WERI-Rb-1 (cell line): ENCODE measurements around the gene TGFB2.

Source experiments
- DNase-seq: peaks from one replicate; pipeline ENCODE4 v3.0.0-alpha.2; 2020
- H3K27ac ChIP-seq: fragments of 250-450 bp; sonication (Bioruptor Pico); 2 replicates; pipeline ENCODE4 v1.5.1; 2020; ENCODE audit warnings: mild to moderate bottlenecking, moderate library complexity
- H3K27me3 ChIP-seq: fragments of 250-450 bp; sonication (Bioruptor Pico); 2 replicates; pipeline ENCODE4 v1.5.1; 2021; ENCODE audit warnings: mild to moderate bottlenecking, low read depth, moderate library complexity; ENCODE audit not compliant: insufficient read depth, severe bottlenecking
- H3K36me3 ChIP-seq: fragments of 250-450 bp; sonication (Bioruptor Pico); 2 replicates; pipeline ENCODE4 v1.5.1; 2020; ENCODE audit warnings: mild to moderate bottlenecking, moderate library complexity
- H3K4me3 ChIP-seq: 2 replicates; pipeline ENCODE4 v1.5.1; 2011; ENCODE audit warnings: low read depth, mild to moderate bottlenecking, control low read depth, low read length
- H3K9me3 ChIP-seq: fragments of 250-450 bp; sonication (Bioruptor Pico); 2 replicates; pipeline ENCODE4 v1.5.1; 2021; ENCODE audit warnings: mild to moderate bottlenecking, moderate library complexity; ENCODE audit not compliant: severe bottlenecking
- TF ChIP-seq, protein P1 (sequence below): IDR thresholded peaks from 2 replicates; pipeline ENCODE4 v1.5.1; 2011; ENCODE audit warnings: low read depth, mild to moderate bottlenecking, control low read depth, inconsistent platforms, low read length

Gene TGFB2

DNA sequence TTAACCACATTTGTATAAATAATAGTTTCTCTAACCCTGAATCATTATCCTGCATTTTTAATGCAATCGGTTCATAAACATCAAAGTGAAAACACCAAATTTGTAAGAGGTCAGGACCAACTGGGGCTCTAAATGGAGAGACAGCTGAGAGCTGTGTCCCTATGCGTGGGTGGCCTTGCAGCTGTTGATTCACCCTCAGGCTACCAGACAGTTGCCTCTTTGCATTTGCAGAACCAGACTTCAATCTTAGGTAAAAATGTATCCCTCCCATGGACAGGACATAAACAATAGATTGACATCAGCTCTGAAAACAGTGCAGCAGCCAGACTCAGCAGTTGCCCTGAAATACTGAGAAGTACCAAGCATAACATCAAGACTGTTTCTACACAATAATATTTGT, 8.8 kb upstream of the TGFB2 start:
- TF ChIP-seq, protein P1, sequence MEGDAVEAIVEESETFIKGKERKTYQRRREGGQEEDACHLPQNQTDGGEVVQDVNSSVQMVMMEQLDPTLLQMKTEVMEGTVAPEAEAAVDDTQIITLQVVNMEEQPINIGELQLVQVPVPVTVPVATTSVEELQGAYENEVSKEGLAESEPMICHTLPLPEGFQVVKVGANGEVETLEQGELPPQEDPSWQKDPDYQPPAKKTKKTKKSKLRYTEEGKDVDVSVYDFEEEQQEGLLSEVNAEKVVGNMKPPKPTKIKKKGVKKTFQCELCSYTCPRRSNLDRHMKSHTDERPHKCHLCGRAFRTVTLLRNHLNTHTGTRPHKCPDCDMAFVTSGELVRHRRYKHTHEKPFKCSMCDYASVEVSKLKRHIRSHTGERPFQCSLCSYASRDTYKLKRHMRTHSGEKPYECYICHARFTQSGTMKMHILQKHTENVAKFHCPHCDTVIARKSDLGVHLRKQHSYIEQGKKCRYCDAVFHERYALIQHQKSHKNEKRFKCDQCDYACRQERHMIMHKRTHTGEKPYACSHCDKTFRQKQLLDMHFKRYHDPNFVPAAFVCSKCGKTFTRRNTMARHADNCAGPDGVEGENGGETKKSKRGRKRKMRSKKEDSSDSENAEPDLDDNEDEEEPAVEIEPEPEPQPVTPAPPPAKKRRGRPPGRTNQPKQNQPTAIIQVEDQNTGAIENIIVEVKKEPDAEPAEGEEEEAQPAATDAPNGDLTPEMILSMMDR: no peak
- Histone ChIP-seq H3K27me3 (no peaks in the 10 kb centered on the region), H3K9me3 (no peaks in the 10 kb centered on the region), H3K36me3 (no peaks in the 10 kb centered on the region; the same call in 1 of the 2 replicates), H3K4me3 (no peak overlapping the region), H3K27ac (no peak overlapping the region)
- no peak for DNase-seq

DNA sequence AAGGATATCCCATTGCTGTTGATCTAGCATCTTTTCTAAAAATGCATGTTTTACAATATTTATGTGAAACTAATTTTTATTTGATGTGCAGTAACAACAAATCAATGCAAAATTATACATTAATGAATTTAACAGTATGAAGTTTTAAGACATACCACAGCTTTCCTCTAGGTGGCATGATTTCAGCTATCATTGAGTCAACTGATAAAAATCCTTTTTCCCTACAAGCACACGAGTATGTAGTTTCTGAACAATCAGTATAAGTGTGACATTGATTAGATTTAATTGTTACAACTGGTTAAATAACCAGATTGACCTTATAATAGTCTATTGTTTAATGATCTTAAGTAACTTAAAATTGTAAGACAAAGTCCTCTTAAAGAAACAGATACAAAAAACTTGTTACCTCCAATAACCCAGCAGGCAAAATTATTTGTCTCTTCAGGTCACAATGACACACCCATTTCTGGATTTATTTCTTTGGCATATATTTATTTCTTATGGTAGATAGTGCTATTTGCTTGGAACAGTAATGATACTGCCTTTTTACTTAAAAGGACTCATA, 5.8 kb upstream of the TGFB2 start:
- Histone ChIP-seq H3K36me3 (no peaks in the 10 kb centered on the region), H3K27ac (no peak overlapping the region), H3K4me3 (no peak overlapping the region), H3K9me3 (no peaks in the 10 kb centered on the region), H3K27me3 (no peaks in the 10 kb centered on the region)
- DNase-seq: no peak
- TF ChIP-seq, protein P1: peak; percentile 47; the same call in 1 of the 2 replicates

DNA sequence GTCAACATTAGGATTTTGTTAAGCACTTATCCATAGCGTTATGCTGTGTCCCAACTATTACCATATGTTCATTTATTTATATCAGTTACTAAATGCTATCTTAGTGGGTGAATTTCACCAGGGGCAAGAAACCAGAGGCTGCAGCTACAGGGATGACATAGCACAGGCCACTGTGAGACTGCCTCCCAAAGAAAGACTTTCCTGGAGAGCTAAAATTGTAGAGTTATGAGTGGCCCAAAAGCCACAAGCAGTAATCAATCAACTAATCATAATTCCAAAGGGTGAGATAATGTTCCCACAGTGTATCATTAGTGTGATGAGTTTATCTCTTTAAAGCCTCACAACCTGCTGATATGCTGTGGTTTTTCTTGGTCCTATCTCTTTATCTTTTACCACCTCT, 3.8 kb upstream of the TGFB2 start:
- H3K9me3 ChIP-seq: no peaks in the 10 kb centered on the region
- no peak overlapping the region for H3K4me3 ChIP-seq
- H3K27ac ChIP-seq: no peak overlapping the region
- no peaks in the 10 kb centered on the region for H3K36me3 ChIP-seq
- DNase-seq: no peak
- TF ChIP-seq, protein P1: no peak
- H3K27me3 ChIP-seq: no peaks in the 10 kb centered on the region

DNA sequence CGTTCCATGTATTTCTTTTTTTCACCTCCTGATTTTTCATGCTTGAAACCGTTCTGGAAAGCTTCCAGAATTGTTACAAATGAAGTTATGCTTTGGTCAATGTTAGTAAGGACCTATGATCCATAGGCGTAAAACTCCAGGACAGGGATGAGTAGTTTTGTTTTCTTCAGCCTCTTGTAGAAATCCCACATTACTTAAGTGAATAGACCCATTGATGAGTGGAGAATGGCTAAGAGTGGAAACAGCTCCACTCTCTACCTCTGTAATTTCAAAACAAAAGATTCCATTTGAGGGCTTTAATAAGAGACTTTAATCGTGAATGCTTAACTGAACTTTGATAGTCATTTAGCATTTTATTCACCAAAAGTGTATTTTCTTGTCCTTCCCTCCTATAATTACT, 3.0 kb upstream of the TGFB2 start:
- DNase-seq: no peak
- no peaks in the 10 kb centered on the region for H3K36me3 ChIP-seq
- no peaks in the 10 kb centered on the region for H3K27me3 ChIP-seq
- TF ChIP-seq, protein P1: no peak
- H3K27ac ChIP-seq: no peak overlapping the region
- no peaks in the 10 kb centered on the region for H3K9me3 ChIP-seq
- H3K4me3 ChIP-seq: no peak overlapping the region

DNA sequence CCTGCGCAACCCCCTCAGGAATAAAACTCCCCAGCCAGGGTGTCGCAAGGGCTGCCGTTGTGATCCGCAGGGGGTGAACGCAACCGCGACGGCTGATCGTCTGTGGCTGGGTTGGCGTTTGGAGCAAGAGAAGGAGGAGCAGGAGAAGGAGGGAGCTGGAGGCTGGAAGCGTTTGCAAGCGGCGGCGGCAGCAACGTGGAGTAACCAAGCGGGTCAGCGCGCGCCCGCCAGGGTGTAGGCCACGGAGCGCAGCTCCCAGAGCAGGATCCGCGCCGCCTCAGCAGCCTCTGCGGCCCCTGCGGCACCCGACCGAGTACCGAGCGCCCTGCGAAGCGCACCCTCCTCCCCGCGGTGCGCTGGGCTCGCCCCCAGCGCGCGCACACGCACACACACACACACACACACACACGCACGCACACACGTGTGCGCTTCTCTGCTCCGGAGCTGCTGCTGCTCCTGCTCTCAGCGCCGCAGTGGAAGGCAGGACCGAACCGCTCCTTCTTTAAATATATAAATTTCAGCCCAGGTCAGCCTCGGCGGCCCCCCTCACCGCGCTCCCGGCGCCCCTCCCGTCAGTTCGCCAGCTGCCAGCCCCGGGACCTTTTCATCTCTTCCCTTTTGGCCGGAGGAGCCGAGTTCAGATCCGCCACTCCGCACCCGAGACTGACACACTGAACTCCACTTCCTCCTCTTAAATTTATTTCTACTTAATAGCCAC, 696 bp downstream of the TGFB2 start:
- TF ChIP-seq, protein P1: 0 out of 2 replicates have a peak, but pooled peaks have one; percentile 4
- Histone ChIP-seq H3K36me3 (no peaks in the 10 kb centered on the region), H3K9me3 (no peaks in the 10 kb centered on the region), H3K27ac (peak overlapping the region; percentile 36), H3K4me3 (peak overlapping the region; percentile 80), H3K27me3 (no peaks in the 10 kb centered on the region)
- peak; percentile 78 for DNase-seq
